IMR-90 (cell line): ENCODE measurements around the gene CERS1. TPM values are rescaled to one million over a fixed set of nuclear protein-coding genes. Genes with fewer than 3 reads are reported as not detected.

ENCODE experiments used
- ATAC-seq: fragments of 200-7000 bp; cut with Tn5 transposase; 2 replicates; pipeline ENCODE4 v1.9.1; 2020; ENCODE audit warnings: low read depth, mild to moderate bottlenecking, moderate library complexity
- BruUV-seq: library from RNA; stranded (reverse); fragments of 400-500 nt; replicated peaks from 2 replicates; lab custom pipeline; 2021; lab: Mats Ljungman, UMichigan
- CTCF ChIA-PET: fragments of 300-600 bp; formaldehyde crosslinking; extraction: SDS; loops from one replicate; lab custom pipeline; 2021; ENCODE audit warnings: antibody characterized with exemption; lab: Yijun Ruan, JAX
- POLR2A ChIA-PET: fragments of 300-600 bp; sonication (Branson Sonifier 250); formaldehyde crosslinking; loops from one replicate; lab custom pipeline; 2022; ENCODE audit warnings: antibody characterized with exemption; ENCODE audit not compliant: unreplicated experiment; lab: Charles Lee
- DNase-seq: peaks from one replicate; pipeline ENCODE4 v3.0.0; 2013
- H2AFZ ChIP-seq: replicated peaks from 2 replicates; pipeline ENCODE3; 2013; ENCODE audit warnings: low read length, mild to moderate bottlenecking; ENCODE audit not compliant: poor library complexity
- H2AK5ac ChIP-seq: 2 replicates; pipeline ENCODE4 v1.6.1; 2013; ENCODE audit warnings: low read depth, low read length, inconsistent platforms
- H2AK9ac ChIP-seq: replicated peaks from 2 replicates; pipeline ENCODE3; 2013; ENCODE audit warnings: mild to moderate bottlenecking, low read depth, low read length, moderate library complexity; ENCODE audit not compliant: poor library complexity
- H2BK120ac ChIP-seq: 2 replicates; pipeline ENCODE4 v1.6.1; 2013; ENCODE audit warnings: low read depth, low read length, inconsistent platforms
- H2BK15ac ChIP-seq: 3 replicates; pipeline ENCODE4 v1.6.1; 2013; ENCODE audit warnings: low read depth, low read length, inconsistent platforms
- H2BK20ac ChIP-seq: 2 replicates; pipeline ENCODE4 v1.6.1; 2013; ENCODE audit warnings: low read depth, mild to moderate bottlenecking, inconsistent platforms, low read length, moderate library complexity
- H2BK5ac ChIP-seq: 2 replicates; pipeline ENCODE4 v1.6.1; 2013; ENCODE audit warnings: mild to moderate bottlenecking, low read depth, low read length, inconsistent platforms; ENCODE audit not compliant: poor library complexity, severe bottlenecking
- H3K14ac ChIP-seq: replicated peaks from 2 replicates; pipeline ENCODE4 v1.6.1; 2013; ENCODE audit warnings: low read depth, low read length, inconsistent platforms
- H3K18ac ChIP-seq: 2 replicates; pipeline ENCODE4 v1.6.1; 2013; ENCODE audit warnings: low read depth, low read length, control low read depth
- H3K23ac ChIP-seq: 2 replicates; pipeline ENCODE4 v1.6.1; 2013; ENCODE audit warnings: low read depth, low read length, inconsistent platforms
- H3K27ac ChIP-seq: 2 replicates; pipeline ENCODE4 v1.5.1; 2013; ENCODE audit warnings: mild to moderate bottlenecking, control low read depth, low read length; ENCODE audit not compliant: insufficient read depth
- H3K27me3 ChIP-seq: 2 replicates; pipeline ENCODE4 v1.6.1; 2013; ENCODE audit warnings: low read length; ENCODE audit not compliant: control insufficient read depth, insufficient read depth
- H3K36me3 ChIP-seq: 2 replicates; pipeline ENCODE4 v1.6.1; 2013; ENCODE audit warnings: low read length, mixed read lengths; ENCODE audit not compliant: control insufficient read depth, insufficient read depth
- H3K4ac ChIP-seq: 2 replicates; pipeline ENCODE4 v1.6.1; 2013; ENCODE audit warnings: low read depth, low read length, inconsistent platforms
- H3K4me1 ChIP-seq: 2 replicates; pipeline ENCODE4 v1.6.1; 2013; ENCODE audit warnings: low read length, mixed read lengths; ENCODE audit not compliant: control insufficient read depth, insufficient read depth
- H3K4me2 ChIP-seq: 2 replicates; pipeline ENCODE4 v1.6.1; 2013; ENCODE audit warnings: low read depth, mild to moderate bottlenecking, control low read depth, low read length, moderate library complexity
- H3K4me3 ChIP-seq: 2 replicates; pipeline ENCODE4 v1.5.1; 2013; ENCODE audit warnings: low read depth, mild to moderate bottlenecking, control low read depth, low read length, moderate library complexity; ENCODE audit not compliant: insufficient read depth
- H3K56ac ChIP-seq: 2 replicates; pipeline ENCODE4 v1.6.1; 2013; ENCODE audit warnings: low read length, inconsistent platforms; ENCODE audit not compliant: insufficient read depth; ENCODE audit errors: extremely low read depth
- H3K79me1 ChIP-seq, 2 experiments: 2 replicates each; pipeline ENCODE4 v1.6.1; 2013; ENCODE audit warnings: low read length in 2 of 2, inconsistent platforms in 1 of 2, low read depth in 1 of 2
- H3K9ac ChIP-seq: 2 replicates; pipeline ENCODE4 v1.6.1; 2013; ENCODE audit warnings: low read depth, low read length, control low read depth
- H3K9me1 ChIP-seq: 2 replicates; pipeline ENCODE4 v1.6.1; 2013; ENCODE audit warnings: low read length, inconsistent platforms; ENCODE audit not compliant: insufficient read depth
- H3K9me3 ChIP-seq: 2 replicates; pipeline ENCODE4 v1.6.1; 2013; ENCODE audit warnings: low read length; ENCODE audit not compliant: control insufficient read depth, insufficient read depth
- H4K20me1 ChIP-seq: 2 replicates; pipeline ENCODE4 v1.6.1; 2013; ENCODE audit warnings: low read length, inconsistent platforms; ENCODE audit not compliant: insufficient read depth
- H4K5ac ChIP-seq: 2 replicates; pipeline ENCODE4 v1.6.1; 2013; ENCODE audit warnings: mild to moderate bottlenecking, low read depth, low read length, control low read depth
- H4K8ac ChIP-seq, 2 experiments: 2 replicates each; pipeline ENCODE4 v1.6.1; 2013; ENCODE audit warnings: low read depth in 2 of 2, low read length in 2 of 2, control low read depth in 1 of 2, inconsistent platforms in 1 of 2
- H4K91ac ChIP-seq: 2 replicates; pipeline ENCODE4 v1.6.1; 2013; ENCODE audit warnings: low read depth, low read length, inconsistent platforms; ENCODE audit not compliant: insufficient read depth
- BHLHE40 ChIP-seq: fragments of 150-350 bp; IDR thresholded peaks from 2 replicates; pipeline ENCODE4 v1.6.1; 2016; ENCODE audit warnings: mild to moderate bottlenecking, low read depth, low read length
- CEBPB ChIP-seq: IDR thresholded peaks from 2 replicates; pipeline ENCODE4 v1.6.1; 2012; ENCODE audit warnings: low read depth, low read length, improper control_type of control experiment
- CHD1 ChIP-seq: IDR thresholded peaks from 2 replicates; pipeline ENCODE4 v1.6.1; 2012; ENCODE audit warnings: low read depth, low read length, improper control_type of control experiment
- CTCF ChIP-seq: conservative IDR thresholded peaks from 2 replicates; pipeline ENCODE4 v1.5.1; 2012; ENCODE audit warnings: mild to moderate bottlenecking, low read depth, low read length, improper control_type of control experiment
- ELK1 ChIP-seq: fragments of 150-350 bp; IDR thresholded peaks from 2 replicates; pipeline ENCODE4 v1.6.1; 2016; ENCODE audit warnings: low read depth, mild to moderate bottlenecking, low read length, moderate library complexity, borderline replicate concordance
- MXI1 ChIP-seq: IDR thresholded peaks from 2 replicates; pipeline ENCODE4 v1.6.1; 2012; ENCODE audit warnings: low read depth, mild to moderate bottlenecking, low read length, moderate library complexity, borderline replicate concordance
- POLR2A ChIP-seq: IDR thresholded peaks from 2 replicates; pipeline ENCODE4 v1.6.1; 2012; ENCODE audit warnings: mild to moderate bottlenecking, low read depth, low read length
- RCOR1 ChIP-seq: IDR thresholded peaks from 2 replicates; pipeline ENCODE4 v1.6.1; 2012; ENCODE audit warnings: mild to moderate bottlenecking, low read length, improper control_type of control experiment; ENCODE audit not compliant: insufficient replicate concordance
- RFX5 ChIP-seq: IDR thresholded peaks from 2 replicates; pipeline ENCODE4 v1.8.0; 2012; ENCODE audit warnings: low read depth, mild to moderate bottlenecking, low read length, moderate library complexity
- USF2 ChIP-seq: fragments of 150-350 bp; IDR thresholded peaks from 2 replicates; pipeline ENCODE4 v1.6.1; 2017; ENCODE audit warnings: mild to moderate bottlenecking, antibody characterized with exemption, low read length, low read depth
- WGBS, 2 experiments: methylation state at CpG; one replicate each; pipeline versions ENCODE4 v1.1.5 to v1.1.7; 2013; ENCODE audit warnings: missing lambda C conversion rate in 2 of 2; ENCODE audit not compliant: insufficient read length in 1 of 2; ENCODE audit errors: extremely low coverage in 2 of 2; 5-methylcytosine and 5-hydroxymethylcytosine counted together
- dilution Hi-C: fragments of 300-500 bp; cut with HindIII; formaldehyde crosslinking; loops from one replicate; pipeline ENCODE4 v1.14.3; 2018; ENCODE audit warnings: low sequenced_read_pairs; ENCODE audit not compliant: unreplicated experiment
- in situ Hi-C: fragments of 300-500 bp; cut with MboI; formaldehyde crosslinking; loops from 3 replicates; pipeline ENCODE4 v1.14.3; 2019; ENCODE audit warnings: low sequenced_read_pairs, inconsistent platforms, mixed read lengths
- intact Hi-C: fragments of 100-400 bp; cut with micrococcal nuclease; formaldehyde crosslinking; loops from 2 replicates; pipeline ENCODE4 v1.10.0; 2022
- polyA plus RNA-seq, 3 experiments: library from polyadenylated mRNA; depleted of rRNA; stranded (reverse); fragments of >200 nt; gene quantifications; 2 replicates each; pipeline ENCODE4 v1.2.3, GENCODE V29; 2012; ENCODE audit warnings: low replicate concordance in 1 of 3
- total RNA-seq: library from RNA; depleted of rRNA; stranded (reverse); fragments of >200 nt; gene quantifications from 2 replicates; pipeline ENCODE4 v1.2.3, GENCODE V29; 2012

CERS1 gene
- total and polyA plus RNA-seq, 2 of the 4 experiments (the other 2 are of a cell fraction), result 0.90 to 4.3 TPM

DNA sequence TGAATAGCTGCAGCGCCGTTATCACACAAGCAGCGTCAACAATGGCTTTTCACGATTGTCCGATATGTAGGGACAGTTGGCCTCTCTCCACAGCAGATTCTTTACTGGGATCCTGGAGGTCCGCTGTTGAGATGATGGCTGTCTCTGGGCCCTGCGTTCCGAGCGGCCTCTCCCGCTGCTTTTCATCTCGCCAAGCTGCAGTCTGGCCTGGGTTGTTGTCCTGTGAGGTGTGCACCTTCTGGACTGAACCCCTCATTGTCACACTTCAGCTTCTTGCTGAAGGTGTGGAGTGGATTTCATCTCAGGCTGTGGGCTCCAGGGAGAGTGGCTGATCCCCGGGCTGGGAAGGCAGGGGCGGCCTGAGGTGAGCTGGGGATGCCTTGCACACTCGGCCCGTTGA, 54.6 kb downstream of the CERS1 start:
- dilution Hi-C loops (no loop called here), intact Hi-C loops (loop anchor here (10.0 kb wide), 1 partner anchor 167 kb away; no protein-coding TSS in a partner anchor), in situ Hi-C loops (no loop called here)
- no peak overlapping the region for H2AK9ac ChIP-seq
- H2BK5ac ChIP-seq, result no peak overlapping the region
- CTCF ChIA-PET, result interaction anchor here (1.5 kb wide), 1 partner anchor 247 kb away, joined by 4 read pairs; no protein-coding TSS in a partner anchor
- H3K56ac ChIP-seq, result no peak overlapping the region
- H4K20me1 ChIP-seq, result peaks cover 100% of the 10 kb centered on the region
- no peak overlapping the region for H3K18ac ChIP-seq
- H2AK5ac ChIP-seq, result no peak overlapping the region
- no peak overlapping the region for H3K9ac ChIP-seq
- H3K27me3 ChIP-seq, result no peaks in the 10 kb centered on the region
- 79% methylated on average over 7 of the region's 15 CpGs; no CpG with 5 or more reads in 1 of the 2 experiments for WGBS, 2 experiments
- H3K4me1 ChIP-seq, result peaks cover 30% of the 10 kb centered on the region
- POLR2A ChIA-PET, result interaction anchor here (0.5 kb wide), 2 partner anchors 254 to 269 kb away, joined by 3 to 5 read pairs; no protein-coding TSS in a partner anchor
- H3K79me1 ChIP-seq, result peaks cover 13 to 94% of the 10 kb centered on the region in 2 experiments
- no peak overlapping the region for H2AFZ ChIP-seq
- no peak overlapping the region for H2BK20ac ChIP-seq
- no peak overlapping the region for H2BK120ac ChIP-seq
- H3K4ac ChIP-seq, result no peak overlapping the region
- no peak overlapping the region for H4K8ac ChIP-seq
- DNase-seq, result no peak
- no peak overlapping the region for H3K4me2 ChIP-seq
- H4K91ac ChIP-seq, result no peak overlapping the region
- no peak overlapping the region for H3K27ac ChIP-seq
- BruUV-seq, result no TSS peak
- H3K23ac ChIP-seq, result no peak overlapping the region
- H3K36me3 ChIP-seq, result peaks cover 11% of the 10 kb centered on the region
- TF ChIP-seq BHLHE40, result no peak
- TF ChIP-seq ELK1, result no peak
- TF ChIP-seq CTCF, result no peak
- TF ChIP-seq USF2, result no peak
- no peak for TF ChIP-seq MXI1
- no peak for TF ChIP-seq POLR2A
- TF ChIP-seq RCOR1, result no peak
- no peak for TF ChIP-seq CHD1
- TF ChIP-seq RFX5, result no peak
- TF ChIP-seq CEBPB, result no peak
- ATAC-seq, result no peak
- H3K14ac ChIP-seq, result no peak overlapping the region
- H3K4me3 ChIP-seq, result no peak overlapping the region
- H3K9me3 ChIP-seq, result no peaks in the 10 kb centered on the region
- H3K9me1 ChIP-seq, result peaks cover 34% of the 10 kb centered on the region
- H2BK15ac ChIP-seq, result no peak overlapping the region
- H4K5ac ChIP-seq, result no peak overlapping the region
